CD8-positive, alpha-beta memory T cell (primary cell): Measurements from ENCODE around the gene TSTD2. TPM values are rescaled to one million over a fixed set of nuclear protein-coding genes. Genes with fewer than 3 reads are reported as not detected.
"Not testable (repeated sequence)": the region's sequence is repeated elsewhere in the genome, so short reads cannot be mapped to it uniquely, and the experiment has no call there.

Experiments
- CTCF ChIA-PET: fragments of 350-600 bp; sonication (Branson Sonifier 250); formaldehyde crosslinking; loops from one replicate; lab custom pipeline; 2021; ENCODE audit warnings: antibody characterized with exemption; lab: Charles Lee
- POLR2A ChIA-PET: fragments of 350-600 bp; sonication (Branson Sonifier 250); formaldehyde crosslinking; loops from one replicate; lab custom pipeline; 2021; ENCODE audit warnings: antibody characterized with exemption; lab: Charles Lee
- DNase-seq, 5 donors: peaks; one replicate each; pipeline versions ENCODE4 v3.0.0 to v3.0.0-alpha.2; 2020 to 2022; ENCODE audit warnings: mixed read lengths in 1 of 5
- H3K27ac ChIP-seq: one replicate; pipeline ENCODE4 v1.7.0; 2013; ENCODE audit warnings: low read depth, mild to moderate bottlenecking, low read length, moderate library complexity
- H3K27me3 ChIP-seq: 2 replicates; pipeline ENCODE4 v1.7.0; 2013; ENCODE audit warnings: low read length, mild to moderate bottlenecking; ENCODE audit not compliant: insufficient read depth, poor library complexity, severe bottlenecking
- H3K36me3 ChIP-seq: 2 replicates; pipeline ENCODE4 v1.7.0; 2013; ENCODE audit warnings: mild to moderate bottlenecking, low read length, moderate library complexity; ENCODE audit not compliant: insufficient read depth
- H3K4me1 ChIP-seq: 2 replicates; pipeline ENCODE4 v1.7.0; 2013; ENCODE audit warnings: mild to moderate bottlenecking, low read length, moderate library complexity; ENCODE audit not compliant: insufficient read depth
- H3K4me3 ChIP-seq: 2 replicates; pipeline ENCODE4 v1.7.0; 2013; ENCODE audit warnings: mild to moderate bottlenecking, low read length
- H3K9me3 ChIP-seq: 2 replicates; pipeline ENCODE4 v1.7.0; 2013; ENCODE audit warnings: mild to moderate bottlenecking, low read length
- H3K27ac Mint-ChIP-seq, 8 donors: one replicate each; pipeline ENCODE4 v1.8.0; 2020 to 2021; ENCODE audit warnings: mixed read lengths in 8 of 8, mild to moderate bottlenecking in 6 of 8, inconsistent platforms in 3 of 8, moderate library complexity in 3 of 8
- H3K27me3 Mint-ChIP-seq, 2 donors: one replicate each; pipeline ENCODE4 v1.8.0; 2020 to 2021; ENCODE audit warnings: mixed read lengths in 2 of 2, mild to moderate bottlenecking in 1 of 2, moderate library complexity in 1 of 2
- H3K36me3 Mint-ChIP-seq, 3 donors: one replicate each; pipeline ENCODE4 v1.8.0; 2020 to 2021; ENCODE audit warnings: mixed read lengths in 3 of 3, inconsistent platforms in 1 of 3, mild to moderate bottlenecking in 1 of 3
- H3K4me1 Mint-ChIP-seq, 3 donors: one replicate each; pipeline ENCODE4 v1.8.0; 2020 to 2021; ENCODE audit warnings: mixed read lengths in 3 of 3, inconsistent platforms in 1 of 3, mild to moderate bottlenecking in 1 of 3
- H3K4me3 Mint-ChIP-seq, 7 donors: one replicate each; pipeline ENCODE4 v1.8.0; 2020 to 2021; ENCODE audit warnings: mixed read lengths in 7 of 7, mild to moderate bottlenecking in 6 of 7, moderate library complexity in 4 of 7, inconsistent platforms in 2 of 7
- H3K9me3 Mint-ChIP-seq, 5 donors: one replicate each; pipeline ENCODE4 v1.8.0; 2020 to 2022; ENCODE audit warnings: mixed read lengths in 5 of 5, mild to moderate bottlenecking in 3 of 5, moderate library complexity in 2 of 5, inconsistent platforms in 1 of 5
- polyA plus RNA-seq: library from polyadenylated mRNA; unstranded; fragments of 300-500 nt; fragmentation: Illumina TruSeq; gene quantifications from one replicate; pipeline ENCODE4 v1.2.3, GENCODE V29; 2021
- total RNA-seq, 2 experiments: library from RNA; stranded (reverse); gene quantifications; one replicate each; pipeline ENCODE4 v1.2.3, GENCODE V29; 2021

TSTD2 gene
- total and polyA plus RNA-seq, 3 experiments from 2014 or later: 5.7 to 14.7 (median 13.8) TPM

- POLR2A ChIA-PET: interaction anchor here (0.9 kb wide), 1 partner anchor 59 kb away, joined by 3 read pairs; the partner anchor contains the start of genes NCBP1 and TSTD2
- not testable (repeated sequence) for H3K27me3 Mint-ChIP-seq, H3K4me3 ChIP-seq, H3K9me3 ChIP-seq, H3K36me3 Mint-ChIP-seq, H3K9me3 Mint-ChIP-seq, H3K27me3 ChIP-seq, H3K4me3 Mint-ChIP-seq, H3K4me1 ChIP-seq, H3K27ac ChIP-seq, H3K36me3 ChIP-seq, DNase-seq, H3K27ac Mint-ChIP-seq
- H3K4me1 Mint-ChIP-seq: peaks cover 17 to 29% (median 29%) of the 10 kb centered on the region in 3 donors
- CTCF ChIA-PET: interaction anchor here (1.3 to 3.9 kb wide), 2 partner anchors 10 to 25 kb away, joined by 3 to 17 read pairs; no protein-coding TSS in a partner anchor
These were observed 59.0 kb downstream of the TSTD2 start for GRCh38 chr9:97574101-97574571.

- peaks cover 17 to 29% (median 29%) of the 10 kb centered on the region in 3 donors for H3K4me1 Mint-ChIP-seq
- H3K4me3 Mint-ChIP-seq: peak overlapping the region in 2 of 7 donors; percentile 15 to 58
- H3K27me3 Mint-ChIP-seq: peaks cover 0 to 6% of the 10 kb centered on the region in 2 donors
- no peak overlapping the region for H3K4me3 ChIP-seq
- peak overlapping the region in 2 of 8 donors; percentile 21 to 32 for H3K27ac Mint-ChIP-seq
- no peaks in the 10 kb centered on the region for H3K9me3 ChIP-seq
- H3K27ac ChIP-seq: no peak overlapping the region
- peaks cover 0 to 8% (median 0%) of the 10 kb centered on the region in 3 donors for H3K36me3 Mint-ChIP-seq
- H3K9me3 Mint-ChIP-seq: no peaks in the 10 kb centered on the region
- H3K27me3 ChIP-seq: no peaks in the 10 kb centered on the region
- no peak for DNase-seq
- no peaks in the 10 kb centered on the region for H3K4me1 ChIP-seq
- peaks cover 3% of the 10 kb centered on the region for H3K36me3 ChIP-seq
- ChIA-PET CTCF (interaction anchor here (3.9 kb wide), 1 partner anchor 25 kb away, joined by 17 read pairs; no protein-coding TSS in a partner anchor), POLR2A (no interaction called here)
These were observed 59.6 kb downstream of the TSTD2 start for GRCh38 chr9:97573482-97574073.

- H3K4me1 ChIP-seq: no peaks in the 10 kb centered on the region
- Mint-ChIP-seq H3K36me3 (peaks cover 0 to 4% (median 0%) of the 10 kb centered on the region in 3 donors), H3K9me3 (no peaks in the 10 kb centered on the region), H3K27me3 (peaks cover 0 to 6% of the 10 kb centered on the region in 2 donors), H3K4me1 (peaks cover 14 to 25% (median 25%) of the 10 kb centered on the region in 3 donors), H3K4me3 (no peak overlapping the region), H3K27ac (no peak overlapping the region)
- peaks cover 3% of the 10 kb centered on the region for H3K36me3 ChIP-seq
- ChIA-PET CTCF (interaction anchor here (3.9 kb wide), 1 partner anchor 26 kb away, joined by 17 read pairs; no protein-coding TSS in a partner anchor), POLR2A (no interaction called here)
- DNase-seq: no peak
- H3K27me3 ChIP-seq: no peaks in the 10 kb centered on the region
- H3K27ac ChIP-seq: no peak overlapping the region
- no peak overlapping the region for H3K4me3 ChIP-seq
- H3K9me3 ChIP-seq: no peaks in the 10 kb centered on the region
These were observed 60.2 kb downstream of the TSTD2 start for GRCh38 chr9:97572892-97573365.

GRCh38 chr9:97572196-97572891 is 60.8 kb downstream of the TSTD2 start:
- H3K27me3 Mint-ChIP-seq: peaks cover 0 to 6% of the 10 kb centered on the region in 2 donors
- DNase-seq: no peak

GRCh38 chr9:97571664-97572063 is 61.5 kb downstream of the TSTD2 start:
- Mint-ChIP-seq H3K27me3 (peaks cover 0 to 6% of the 10 kb centered on the region in 2 donors), H3K36me3 (peaks cover 0 to 4% (median 0%) of the 10 kb centered on the region in 3 donors), H3K4me3 (no peak overlapping the region), H3K27ac (no peak overlapping the region), H3K9me3 (no peaks in the 10 kb centered on the region), H3K4me1 (peaks cover 14 to 21% (median 21%) of the 10 kb centered on the region in 3 donors)
- no peaks in the 10 kb centered on the region for H3K4me1 ChIP-seq
- no peaks in the 10 kb centered on the region for H3K9me3 ChIP-seq
- no peak for DNase-seq
- POLR2A ChIA-PET: no interaction called here
- no peaks in the 10 kb centered on the region for H3K27me3 ChIP-seq
- H3K4me3 ChIP-seq: no peak overlapping the region
- H3K36me3 ChIP-seq: peaks cover 3% of the 10 kb centered on the region
- CTCF ChIA-PET: interaction anchor here (3.9 kb wide), 1 partner anchor 27 kb away, joined by 17 read pairs; no protein-coding TSS in a partner anchor
- H3K27ac ChIP-seq: no peak overlapping the region

More at GRCh38 chr9:97572196-97572891, 60.8 kb downstream of the TSTD2 start:
- Histone ChIP-seq H3K27ac (no peak overlapping the region), H3K9me3 (no peaks in the 10 kb centered on the region), H3K27me3 (no peaks in the 10 kb centered on the region), H3K36me3 (peaks cover 3% of the 10 kb centered on the region), H3K4me1 (no peaks in the 10 kb centered on the region), H3K4me3 (no peak overlapping the region)
- H3K36me3 Mint-ChIP-seq: peaks cover 0 to 4% (median 0%) of the 10 kb centered on the region in 3 donors
- ChIA-PET CTCF (interaction anchor here (3.9 kb wide), 1 partner anchor 27 kb away, joined by 17 read pairs; no protein-coding TSS in a partner anchor), POLR2A (no interaction called here)
- no peak overlapping the region for H3K4me3 Mint-ChIP-seq
- H3K9me3 Mint-ChIP-seq: no peaks in the 10 kb centered on the region
- no peak overlapping the region for H3K27ac Mint-ChIP-seq
- peaks cover 14 to 25% (median 25%) of the 10 kb centered on the region in 3 donors for H3K4me1 Mint-ChIP-seq

- no peak overlapping the region for H3K4me3 ChIP-seq
These were observed 62.3 kb downstream of the TSTD2 start for GRCh38 chr9:97570899-97571298.

GRCh38 chr9:97568461-97569275 is 64.5 kb downstream of the TSTD2 start:
- Histone ChIP-seq H3K27ac (no peak overlapping the region), H3K4me1 (no peaks in the 10 kb centered on the region), H3K9me3 (no peaks in the 10 kb centered on the region), H3K4me3 (no peak overlapping the region), H3K27me3 (no peaks in the 10 kb centered on the region), H3K36me3 (peaks cover 3% of the 10 kb centered on the region)
- Mint-ChIP-seq H3K4me1 (peaks cover 0 to 4% (median 2%) of the 10 kb centered on the region in 3 donors), H3K9me3 (no peaks in the 10 kb centered on the region), H3K4me3 (no peak overlapping the region), H3K27me3 (peaks cover 0 to 1% of the 10 kb centered on the region in 2 donors), H3K27ac (no peak overlapping the region), H3K36me3 (no peaks in the 10 kb centered on the region)
- ChIA-PET CTCF (interaction anchor here (1.5 kb wide), 1 partner anchor 9 kb away, joined by 3 read pairs; no protein-coding TSS in a partner anchor), POLR2A (no interaction called here)
- DNase-seq: no peak

More at GRCh38 chr9:97570899-97571298, 62.3 kb downstream of the TSTD2 start:
- no peaks in the 10 kb centered on the region for H3K4me1 ChIP-seq
- H3K4me3 Mint-ChIP-seq: no peak overlapping the region
- no peaks in the 10 kb centered on the region for H3K9me3 Mint-ChIP-seq
- ChIA-PET CTCF (no interaction called here), POLR2A (no interaction called here)
- peaks cover 0 to 4% (median 0%) of the 10 kb centered on the region in 3 donors for H3K36me3 Mint-ChIP-seq
- H3K36me3 ChIP-seq: peaks cover 3% of the 10 kb centered on the region
- no peak overlapping the region for H3K27ac ChIP-seq
- no peak overlapping the region for H3K27ac Mint-ChIP-seq
- DNase-seq: no peak
- peaks cover 12 to 19% (median 19%) of the 10 kb centered on the region in 3 donors for H3K4me1 Mint-ChIP-seq
- peaks cover 0 to 6% of the 10 kb centered on the region in 2 donors for H3K27me3 Mint-ChIP-seq
- no peaks in the 10 kb centered on the region for H3K9me3 ChIP-seq
- H3K27me3 ChIP-seq: no peaks in the 10 kb centered on the region
